Epithelial cell of prostate (primary cell): ENCODE results near the gene DDX23.

ENCODE experiments used
- DNase-seq: peaks from one replicate; pipeline ENCODE4 v3.0.0-alpha.2; 2011; ENCODE audit warnings: low read depth, low spot score
- H3K27ac ChIP-seq: fragments of 450-650 bp; 2 replicates; pipeline ENCODE4 v1.5.1; 2017; ENCODE audit warnings: mild to moderate bottlenecking

DDX23 gene

DNA sequence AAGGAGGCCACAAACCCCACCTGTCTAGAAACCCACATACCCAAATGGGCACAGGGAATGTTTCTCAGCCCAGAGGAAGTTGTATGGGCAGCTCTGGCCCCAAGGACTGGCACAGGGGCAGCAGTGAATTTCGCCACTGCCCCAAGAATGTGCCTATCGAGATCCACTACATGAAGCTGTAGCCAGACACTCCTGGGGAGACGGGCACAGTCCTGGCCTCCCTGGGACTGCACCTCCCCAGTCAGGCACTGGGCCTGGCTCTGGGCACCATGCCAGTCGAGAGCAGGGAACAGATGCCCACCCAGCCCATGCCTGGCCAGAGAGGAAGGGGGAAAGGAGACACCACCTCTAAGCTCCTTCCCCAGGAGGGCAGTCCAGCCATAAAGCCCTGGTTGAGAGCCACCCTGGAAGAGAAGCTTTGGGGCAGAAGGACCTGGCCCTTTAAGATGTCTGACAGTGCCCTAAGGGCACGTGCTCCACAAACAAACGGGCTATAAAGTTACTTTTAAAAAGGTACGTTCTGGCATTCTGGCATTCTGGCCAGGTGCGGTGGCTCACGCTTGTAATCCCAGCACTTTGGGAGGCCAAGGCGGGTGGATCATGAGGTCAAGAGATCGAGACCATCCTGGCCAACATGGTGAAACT, 71.5 kb downstream of the DDX23 start:
- no peak overlapping the region for H3K27ac ChIP-seq
- DNase-seq, result no peak

GRCh38 chr12:48779869-48780268, 72.1 kb downstream of the DDX23 start:
- no peak for DNase-seq
- no peak overlapping the region for H3K27ac ChIP-seq
